Measurements from ENCODE around the gene FAM118A. TPM values are rescaled to one million over a fixed set of nuclear protein-coding genes. Genes with fewer than 3 reads are reported as not detected.

Gene FAM118A
- total RNA-seq, 2 donors from 2014 or later, result 60.8 to 215 TPM

GRCh38 chr22:45328822-45329529, 19.2 kb downstream of the FAM118A start:
- no peak for DNase-seq (ENCODE audit: low spot score)
- TF ChIP-seq CTCF (IDR thresholded peaks at IDR 0.05), result no peak
- no peak for TF ChIP-seq POLR2A (IDR thresholded peaks at IDR 0.05)
- TF ChIP-seq POLR2AphosphoS5 (IDR thresholded peaks at IDR 0.05), result peak; percentile 20
- 49% methylated on average over 8 of the region's 8 CpGs for WGBS
- H3K27me3 ChIP-seq (replicated peaks; ENCODE audit: insufficient read depth), result no peaks in the 10 kb centered on the region
- H3K27ac ChIP-seq, result peak overlapping the region; percentile 1 to 57
- H3K4me3 ChIP-seq, result no peak overlapping the region
- no peaks in the 10 kb centered on the region for H3K4me1 ChIP-seq (replicated peaks)
- H3K36me3 ChIP-seq, result peaks cover 0 to 7% of the 10 kb centered on the region in 2 donors
- no peaks in the 10 kb centered on the region for H3K9me3 ChIP-seq
- intact Hi-C loops (cut with DNase I), result no loop called here

GRCh38 chr22:45329530-45329936, 19.8 kb downstream of the FAM118A start:
- Histone ChIP-seq H3K36me3 (peaks cover 0 to 7% of the 10 kb centered on the region in 2 donors), H3K9me3 (no peaks in the 10 kb centered on the region), H3K4me3 (no peak overlapping the region), H3K27ac (peak overlapping the region in 1 of 2 donors; percentile 57), H3K4me1 (replicated peaks) (peaks cover 3% of the 10 kb centered on the region), H3K27me3 (replicated peaks; ENCODE audit: insufficient read depth) (no peaks in the 10 kb centered on the region)
- DNase-seq (ENCODE audit: low spot score), result no peak
- intact Hi-C loops (cut with DNase I), result no loop called here
- 56% methylated on average over 12 of the region's 12 CpGs for WGBS
- no peak for TF ChIP-seq CTCF (IDR thresholded peaks at IDR 0.05)
- TF ChIP-seq POLR2A (IDR thresholded peaks at IDR 0.05), result no peak
- TF ChIP-seq POLR2AphosphoS5 (IDR thresholded peaks at IDR 0.05), result no peak

GRCh38 chr22:45330548-45330947, 20.8 kb downstream of the FAM118A start:
- Histone ChIP-seq H3K4me1 (replicated peaks) (peaks cover 13% of the 10 kb centered on the region), H3K27ac (no peak overlapping the region), H3K27me3 (replicated peaks; ENCODE audit: insufficient read depth) (no peaks in the 10 kb centered on the region), H3K36me3 (peaks cover 0 to 7% of the 10 kb centered on the region in 2 donors), H3K9me3 (no peaks in the 10 kb centered on the region), H3K4me3 (no peak overlapping the region)
- intact Hi-C loops (cut with DNase I), result no loop called here
- DNase-seq (ENCODE audit: low spot score), result no peak
- TF ChIP-seq POLR2A (IDR thresholded peaks at IDR 0.05) (no peak), CTCF (IDR thresholded peaks at IDR 0.05) (no peak), POLR2AphosphoS5 (IDR thresholded peaks at IDR 0.05) (no peak)
- WGBS, result 91% methylated on average over 19 of the region's 19 CpGs

GRCh38 chr22:45331486-45331885, 21.8 kb downstream of the FAM118A start:
- Histone ChIP-seq H3K27me3 (replicated peaks; ENCODE audit: insufficient read depth) (no peaks in the 10 kb centered on the region), H3K9me3 (no peaks in the 10 kb centered on the region), H3K36me3 (peaks cover 0 to 7% of the 10 kb centered on the region in 2 donors), H3K4me3 (no peak overlapping the region), H3K4me1 (replicated peaks) (peaks cover 23% of the 10 kb centered on the region), H3K27ac (no peak overlapping the region)
- WGBS, result 93% methylated on average over 9 of the region's 9 CpGs
- TF ChIP-seq POLR2AphosphoS5 (IDR thresholded peaks at IDR 0.05) (no peak), CTCF (IDR thresholded peaks at IDR 0.05) (no peak)
- DNase-seq (ENCODE audit: low spot score), result no peak
- intact Hi-C loops (cut with DNase I), result no loop called here

GRCh38 chr22:45332001-45332400, 22.3 kb downstream of the FAM118A start:
- H3K4me3 ChIP-seq, result no peak overlapping the region
- H3K4me1 ChIP-seq (replicated peaks), result peaks cover 28% of the 10 kb centered on the region
- TF ChIP-seq CTCF (IDR thresholded peaks at IDR 0.05), result no peak
- no peak for TF ChIP-seq POLR2A (IDR thresholded peaks at IDR 0.05)
- no peak for TF ChIP-seq POLR2AphosphoS5 (IDR thresholded peaks at IDR 0.05)
- intact Hi-C loops (cut with DNase I), result no loop called here
- peaks cover 0 to 7% of the 10 kb centered on the region in 2 donors for H3K36me3 ChIP-seq
- no peak overlapping the region for H3K27ac ChIP-seq
- H3K27me3 ChIP-seq (replicated peaks; ENCODE audit: insufficient read depth), result no peaks in the 10 kb centered on the region
- 95% methylated on average over 7 of the region's 7 CpGs for WGBS
- no peaks in the 10 kb centered on the region for H3K9me3 ChIP-seq
- no peak for DNase-seq (ENCODE audit: low spot score)

All from prostate gland (tissue), 2 donors.